Progenitor cell of endocrine pancreas (in vitro differentiated cells): ENCODE results near the gene TFDP1. TPM values are rescaled to one million over a fixed set of nuclear protein-coding genes. Genes with fewer than 3 reads are reported as not detected.
"Not testable (repeated sequence)": the region's sequence is repeated elsewhere in the genome, so short reads cannot be mapped to it uniquely, and the experiment has no call there.

Experiments used
- DNase-seq: peaks from one replicate; pipeline ENCODE4 v3.0.0; 2021; ENCODE audit warnings: low spot score; ENCODE audit not compliant: unreplicated experiment
- H3K27ac Mint-ChIP-seq: 2 replicates; pipeline ENCODE4 v1.8.0; 2021; ENCODE audit warnings: mild to moderate bottlenecking, moderate library complexity, mixed read lengths
- H3K27me3 Mint-ChIP-seq: 2 replicates; pipeline ENCODE4 v1.8.0; 2021; ENCODE audit warnings: mixed read lengths
- H3K36me3 Mint-ChIP-seq: 2 replicates; pipeline ENCODE4 v1.8.0; 2022; ENCODE audit warnings: mixed read lengths; ENCODE audit not compliant: insufficient read depth
- H3K4me1 Mint-ChIP-seq: 2 replicates; pipeline ENCODE4 v1.8.0; 2021; ENCODE audit warnings: low read depth, mixed read lengths
- H3K4me3 Mint-ChIP-seq: 2 replicates; pipeline ENCODE4 v1.8.0; 2021; ENCODE audit warnings: low read depth, mild to moderate bottlenecking, moderate library complexity, mixed read lengths
- H3K9me3 Mint-ChIP-seq: 2 replicates; pipeline ENCODE4 v1.8.0; 2021; ENCODE audit warnings: low read depth, mixed read lengths
- total RNA-seq: library from RNA; stranded (reverse); gene quantifications from 2 replicates; pipeline ENCODE4 v1.2.1, GENCODE V29; 2021
- TF ChIP-seq, protein P1 (sequence below): fragments of 200-600 bp; sonication (generic); IDR thresholded peaks from one replicate; pipeline ENCODE4 v1.5.0; 2021; ENCODE audit warnings: antibody characterized with exemption, mild to moderate bottlenecking; ENCODE audit not compliant: unreplicated experiment

Gene TFDP1
- total RNA-seq, 1 donor from 2014 or later, result 58.2 TPM

DNA sequence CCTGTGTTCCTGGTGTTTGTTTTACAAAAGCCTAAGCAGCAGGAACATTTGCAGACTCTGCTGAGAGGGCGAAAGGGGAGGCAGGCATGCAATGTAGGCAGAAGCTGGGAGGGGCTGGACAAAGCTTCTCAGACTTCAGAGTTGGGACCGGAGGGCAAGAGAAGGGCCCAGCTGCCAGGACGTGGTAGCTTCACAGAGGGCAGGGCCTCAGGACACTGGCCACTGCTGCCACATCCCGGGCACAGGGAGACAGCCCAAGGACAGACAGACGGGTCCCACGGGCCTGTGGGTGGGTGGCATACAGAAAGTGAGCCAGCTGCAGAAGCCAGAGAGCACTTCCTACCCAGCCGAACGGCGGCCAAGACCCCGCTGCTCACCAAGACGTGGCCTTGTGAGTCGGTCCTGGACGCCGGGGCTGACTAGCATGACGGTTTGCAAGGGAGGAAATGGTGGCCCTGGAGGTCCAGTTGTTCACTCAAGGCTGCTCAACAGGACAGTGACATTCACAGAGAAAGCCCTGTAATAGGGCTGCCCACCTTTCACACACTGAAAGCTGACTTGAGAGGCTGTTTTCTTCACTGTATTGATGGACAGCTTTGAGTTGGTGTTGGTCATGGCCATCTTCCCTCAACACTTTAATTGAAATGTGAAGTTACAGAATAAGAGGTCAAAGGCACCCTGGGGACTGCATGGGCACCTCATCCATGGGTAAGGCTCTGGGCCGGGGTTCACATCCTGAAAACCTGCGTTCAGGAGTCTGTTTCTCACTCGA is 23.7 kb upstream of the TFDP1 start:
- H3K4me3 Mint-ChIP-seq, result no peak overlapping the region
- H3K27me3 Mint-ChIP-seq, result peaks cover 4% of the 10 kb centered on the region
- no peaks in the 10 kb centered on the region for H3K9me3 Mint-ChIP-seq
- DNase-seq, result no peak
- TF ChIP-seq, protein P1, sequence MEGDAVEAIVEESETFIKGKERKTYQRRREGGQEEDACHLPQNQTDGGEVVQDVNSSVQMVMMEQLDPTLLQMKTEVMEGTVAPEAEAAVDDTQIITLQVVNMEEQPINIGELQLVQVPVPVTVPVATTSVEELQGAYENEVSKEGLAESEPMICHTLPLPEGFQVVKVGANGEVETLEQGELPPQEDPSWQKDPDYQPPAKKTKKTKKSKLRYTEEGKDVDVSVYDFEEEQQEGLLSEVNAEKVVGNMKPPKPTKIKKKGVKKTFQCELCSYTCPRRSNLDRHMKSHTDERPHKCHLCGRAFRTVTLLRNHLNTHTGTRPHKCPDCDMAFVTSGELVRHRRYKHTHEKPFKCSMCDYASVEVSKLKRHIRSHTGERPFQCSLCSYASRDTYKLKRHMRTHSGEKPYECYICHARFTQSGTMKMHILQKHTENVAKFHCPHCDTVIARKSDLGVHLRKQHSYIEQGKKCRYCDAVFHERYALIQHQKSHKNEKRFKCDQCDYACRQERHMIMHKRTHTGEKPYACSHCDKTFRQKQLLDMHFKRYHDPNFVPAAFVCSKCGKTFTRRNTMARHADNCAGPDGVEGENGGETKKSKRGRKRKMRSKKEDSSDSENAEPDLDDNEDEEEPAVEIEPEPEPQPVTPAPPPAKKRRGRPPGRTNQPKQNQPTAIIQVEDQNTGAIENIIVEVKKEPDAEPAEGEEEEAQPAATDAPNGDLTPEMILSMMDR, result no peak
- H3K36me3 Mint-ChIP-seq, result no peaks in the 10 kb centered on the region
- peaks cover 1% of the 10 kb centered on the region for H3K4me1 Mint-ChIP-seq
- H3K27ac Mint-ChIP-seq, result no peak overlapping the region

DNA sequence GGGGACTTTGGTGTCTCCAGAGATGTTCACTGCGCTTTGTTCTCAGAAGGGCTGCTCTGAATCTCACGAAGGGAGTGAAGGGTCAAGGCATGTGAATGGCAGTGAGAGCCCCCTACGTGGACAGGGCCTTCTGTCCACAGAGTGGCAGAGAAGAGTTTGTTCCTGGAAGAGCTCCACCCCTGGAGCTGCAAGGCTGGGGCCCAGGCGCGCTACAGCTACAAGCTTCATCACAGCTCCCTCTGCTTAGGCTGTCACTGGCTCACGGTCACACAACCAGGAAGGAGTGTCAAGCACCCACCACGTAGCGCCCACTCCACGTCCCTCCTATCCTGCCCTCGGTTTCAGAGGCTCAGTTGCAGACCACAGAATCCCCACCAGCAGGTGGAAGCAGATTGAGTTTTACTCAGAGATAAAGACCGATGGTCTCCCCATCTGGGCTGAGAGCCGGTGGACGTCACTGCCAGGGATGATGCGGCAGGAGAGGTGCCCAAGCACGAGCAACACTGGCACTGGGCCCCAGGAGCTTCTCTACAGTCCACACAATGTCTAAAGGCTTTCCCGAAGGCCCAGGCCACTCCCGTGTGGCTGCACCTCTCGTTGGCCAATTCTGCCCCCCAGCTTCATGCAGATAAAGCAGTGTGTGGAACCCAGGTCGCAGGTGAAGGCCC is 23.0 kb upstream of the TFDP1 start:
- TF ChIP-seq, protein P1, result no peak

DNA sequence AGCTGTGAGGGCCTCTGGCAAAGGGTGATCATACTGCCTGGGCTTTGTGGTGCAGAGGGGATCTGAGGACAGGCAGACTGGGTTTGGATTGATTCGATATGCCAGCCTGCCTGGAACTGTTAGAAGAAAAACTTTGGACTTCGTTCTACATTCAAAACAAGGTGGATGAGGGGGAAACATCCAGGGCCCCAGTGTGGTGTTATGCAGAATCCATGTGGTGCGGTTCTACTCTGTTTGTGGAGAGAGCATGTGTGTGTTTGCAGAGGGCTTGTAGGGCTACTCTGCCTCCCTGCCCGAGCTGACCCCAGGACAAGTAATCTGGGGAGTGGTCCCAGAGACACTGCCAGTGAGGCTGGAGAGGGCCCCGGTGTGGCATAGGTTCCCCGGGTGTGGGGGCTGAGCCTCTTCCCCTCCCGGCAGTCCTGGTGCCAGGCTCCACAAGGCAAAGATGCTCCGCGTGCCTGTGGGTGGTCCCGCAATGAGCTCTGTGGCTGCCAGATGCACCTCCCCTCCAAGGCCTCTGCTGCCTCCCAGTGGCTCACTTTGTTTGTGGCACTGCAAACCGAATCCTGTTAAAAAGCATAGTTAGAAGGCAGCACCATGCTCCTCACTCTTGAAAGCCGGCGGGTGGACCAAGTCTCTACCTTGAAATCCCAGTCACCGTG is 22.3 kb upstream of the TFDP1 start:
- TF ChIP-seq, protein P1, result peak; percentile 74
- peaks cover 1% of the 10 kb centered on the region for H3K4me1 Mint-ChIP-seq
- peaks cover 4% of the 10 kb centered on the region for H3K27me3 Mint-ChIP-seq
- no peak overlapping the region for H3K4me3 Mint-ChIP-seq
- peaks cover 2% of the 10 kb centered on the region for H3K36me3 Mint-ChIP-seq
- peak overlapping the region; percentile 86 for H3K27ac Mint-ChIP-seq
- peak; percentile 57 for DNase-seq
- no peaks in the 10 kb centered on the region for H3K9me3 Mint-ChIP-seq

More for the DNA sequence above, 23.0 kb upstream of the TFDP1 start:
- Mint-ChIP-seq H3K36me3 (no peaks in the 10 kb centered on the region), H3K27ac (no peak overlapping the region), H3K4me1 (peaks cover 1% of the 10 kb centered on the region), H3K9me3 (no peaks in the 10 kb centered on the region), H3K4me3 (no peak overlapping the region), H3K27me3 (peaks cover 4% of the 10 kb centered on the region)
- no peak for DNase-seq

DNA sequence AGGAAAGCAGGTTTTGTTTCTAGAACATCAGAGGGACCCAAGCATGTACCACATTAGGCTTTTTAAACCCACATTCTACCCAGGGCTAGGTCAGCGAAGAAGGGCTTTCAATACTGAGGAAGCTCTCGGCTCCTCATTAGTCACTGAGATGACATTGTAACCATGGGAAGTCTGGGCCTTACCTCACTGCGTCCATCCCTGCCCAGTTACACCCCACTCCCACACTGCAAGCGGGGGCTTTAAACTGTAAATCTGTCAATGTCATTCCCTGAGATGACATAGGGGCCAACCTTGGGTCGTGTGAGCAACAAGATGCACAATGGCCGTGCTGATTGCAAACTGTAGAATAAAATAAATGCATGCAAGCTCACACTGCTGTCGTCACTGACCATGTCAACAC is 21.7 kb upstream of the TFDP1 start:
- Mint-ChIP-seq H3K36me3 (peaks cover 2% of the 10 kb centered on the region), H3K27me3 (peaks cover 4% of the 10 kb centered on the region), H3K27ac (peak overlapping the region; percentile 86), H3K4me1 (peaks cover 1% of the 10 kb centered on the region), H3K9me3 (no peaks in the 10 kb centered on the region), H3K4me3 (no peak overlapping the region)
- TF ChIP-seq, protein P1, result no peak
- DNase-seq, result no peak

DNA sequence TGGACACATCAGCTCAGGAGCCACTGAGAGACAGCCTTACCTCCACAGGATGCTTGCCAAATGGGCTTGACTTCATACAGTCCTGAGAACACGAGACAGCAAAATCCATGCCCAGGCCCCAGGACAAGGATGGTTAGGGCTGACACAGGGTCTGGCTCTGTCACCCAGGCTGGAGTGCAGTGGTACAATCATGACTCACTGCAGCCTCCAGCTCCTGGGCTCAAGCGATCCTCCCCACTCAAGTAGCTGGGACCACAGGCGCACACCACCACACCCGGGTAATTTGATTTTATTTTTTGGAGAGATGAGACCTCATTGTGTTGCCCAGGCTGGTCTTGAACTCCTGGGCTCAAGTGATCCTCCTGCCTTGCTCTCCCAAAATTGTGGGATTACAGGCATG is 21.0 kb upstream of the TFDP1 start:
- not testable (repeated sequence) for DNase-seq, H3K27me3 Mint-ChIP-seq, H3K4me1 Mint-ChIP-seq, H3K27ac Mint-ChIP-seq, H3K4me3 Mint-ChIP-seq, H3K9me3 Mint-ChIP-seq, H3K36me3 Mint-ChIP-seq
